Activated naive CD8-positive, alpha-beta T cell treated with anti-CD3 and anti-CD28 coated beads for 36 hours (primary cell): ENCODE measurements around the gene ADAMTS18. TPM values are rescaled to one million over a fixed set of nuclear protein-coding genes. Genes with fewer than 3 reads are reported as not detected.

ENCODE experiments used
- DNase-seq: peaks from one replicate; pipeline ENCODE4 v3.0.0; 2021
- H3K27ac Mint-ChIP-seq: one replicate; pipeline ENCODE4 v1.8.0; 2022; ENCODE audit warnings: mild to moderate bottlenecking, moderate library complexity, mixed read lengths
- H3K27me3 Mint-ChIP-seq: one replicate; pipeline ENCODE4 v1.8.0; 2022; ENCODE audit warnings: mild to moderate bottlenecking, mixed read lengths
- H3K36me3 Mint-ChIP-seq: one replicate; pipeline ENCODE4 v1.8.0; 2021; ENCODE audit warnings: mild to moderate bottlenecking, mixed read lengths
- H3K4me1 Mint-ChIP-seq: one replicate; pipeline ENCODE4 v1.8.0; 2021; ENCODE audit warnings: mixed read lengths
- H3K4me3 Mint-ChIP-seq: one replicate; pipeline ENCODE4 v1.8.0; 2022; ENCODE audit warnings: mild to moderate bottlenecking, moderate library complexity, mixed read lengths
- H3K9me3 Mint-ChIP-seq: one replicate; pipeline ENCODE4 v1.8.0; 2022; ENCODE audit warnings: mixed read lengths
- total RNA-seq, 2 experiments: library from RNA; stranded (reverse); gene quantifications; one replicate each; pipeline ENCODE4 v1.2.3, GENCODE V29; 2021

Gene ADAMTS18
- total RNA-seq, 2 experiments from 2014 or later: not detected

DNA sequence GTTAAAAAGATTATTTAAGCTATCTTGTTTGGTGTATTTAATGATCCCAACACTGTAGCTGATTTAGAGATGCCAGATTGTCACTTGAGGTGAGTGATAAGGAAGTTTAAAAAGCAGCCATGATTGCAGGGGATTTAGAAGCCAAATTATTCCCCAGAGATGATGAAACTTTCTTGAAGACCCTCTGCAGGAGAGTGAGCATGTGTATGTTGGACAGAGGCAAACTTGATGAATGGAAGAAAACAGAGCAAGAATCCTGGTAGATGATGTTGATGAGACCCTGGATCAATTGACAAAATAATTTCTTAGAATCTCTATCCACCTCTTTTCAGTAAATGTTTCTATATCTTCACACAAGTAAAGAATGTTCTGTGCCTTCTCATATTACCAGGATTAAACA lies 14.4 kb upstream of the ADAMTS18 start:
- no peaks in the 10 kb centered on the region for H3K36me3 Mint-ChIP-seq
- no peaks in the 10 kb centered on the region for H3K4me1 Mint-ChIP-seq
- no peak overlapping the region for H3K27ac Mint-ChIP-seq
- no peak overlapping the region for H3K4me3 Mint-ChIP-seq
- H3K9me3 Mint-ChIP-seq: no peaks in the 10 kb centered on the region
- H3K27me3 Mint-ChIP-seq: peaks cover 10% of the 10 kb centered on the region
- DNase-seq: no peak

DNA sequence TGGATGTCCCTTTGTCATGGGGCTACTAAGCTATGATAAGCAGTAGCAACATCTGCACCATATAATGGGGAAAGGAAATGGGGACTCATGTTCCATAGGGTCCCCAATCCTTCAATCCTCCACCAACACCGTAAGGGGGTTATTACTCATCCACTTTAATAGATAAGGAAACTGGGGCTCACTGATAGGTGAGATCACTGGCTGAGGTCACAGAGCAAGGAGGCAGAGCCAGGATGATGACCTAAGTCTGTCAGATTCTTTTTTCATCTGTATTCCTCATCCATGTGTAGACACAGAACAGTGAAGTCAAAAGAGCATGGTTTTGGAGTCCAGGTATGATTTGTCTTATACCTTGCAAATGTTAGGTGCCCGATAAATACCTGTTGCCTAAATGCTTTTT lies 10.5 kb upstream of the ADAMTS18 start:
- no peak for DNase-seq
- H3K9me3 Mint-ChIP-seq: no peaks in the 10 kb centered on the region
- H3K27me3 Mint-ChIP-seq: peaks cover 8% of the 10 kb centered on the region
- no peaks in the 10 kb centered on the region for H3K36me3 Mint-ChIP-seq
- H3K4me3 Mint-ChIP-seq: no peak overlapping the region
- H3K4me1 Mint-ChIP-seq: no peaks in the 10 kb centered on the region
- no peak overlapping the region for H3K27ac Mint-ChIP-seq

DNA sequence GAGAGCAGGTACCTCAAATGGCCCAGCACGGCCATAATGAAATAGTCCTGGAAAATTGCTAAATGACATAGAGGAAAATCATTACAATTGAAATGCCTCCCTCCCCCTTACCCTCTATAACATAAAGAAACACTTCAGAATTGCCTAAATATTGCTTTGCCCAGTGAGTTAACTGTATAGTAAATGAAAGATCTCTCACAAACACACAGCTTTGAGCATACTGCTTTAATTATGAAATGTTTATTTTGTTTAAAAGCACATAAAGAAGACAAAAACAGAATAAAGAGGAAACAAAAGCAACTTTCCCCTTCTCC lies 9.3 kb upstream of the ADAMTS18 start:
- H3K27me3 Mint-ChIP-seq: peaks cover 8% of the 10 kb centered on the region
- DNase-seq: no peak
- H3K27ac Mint-ChIP-seq: no peak overlapping the region
- H3K36me3 Mint-ChIP-seq: no peaks in the 10 kb centered on the region
- no peak overlapping the region for H3K4me3 Mint-ChIP-seq
- H3K9me3 Mint-ChIP-seq: no peaks in the 10 kb centered on the region
- no peaks in the 10 kb centered on the region for H3K4me1 Mint-ChIP-seq

DNA sequence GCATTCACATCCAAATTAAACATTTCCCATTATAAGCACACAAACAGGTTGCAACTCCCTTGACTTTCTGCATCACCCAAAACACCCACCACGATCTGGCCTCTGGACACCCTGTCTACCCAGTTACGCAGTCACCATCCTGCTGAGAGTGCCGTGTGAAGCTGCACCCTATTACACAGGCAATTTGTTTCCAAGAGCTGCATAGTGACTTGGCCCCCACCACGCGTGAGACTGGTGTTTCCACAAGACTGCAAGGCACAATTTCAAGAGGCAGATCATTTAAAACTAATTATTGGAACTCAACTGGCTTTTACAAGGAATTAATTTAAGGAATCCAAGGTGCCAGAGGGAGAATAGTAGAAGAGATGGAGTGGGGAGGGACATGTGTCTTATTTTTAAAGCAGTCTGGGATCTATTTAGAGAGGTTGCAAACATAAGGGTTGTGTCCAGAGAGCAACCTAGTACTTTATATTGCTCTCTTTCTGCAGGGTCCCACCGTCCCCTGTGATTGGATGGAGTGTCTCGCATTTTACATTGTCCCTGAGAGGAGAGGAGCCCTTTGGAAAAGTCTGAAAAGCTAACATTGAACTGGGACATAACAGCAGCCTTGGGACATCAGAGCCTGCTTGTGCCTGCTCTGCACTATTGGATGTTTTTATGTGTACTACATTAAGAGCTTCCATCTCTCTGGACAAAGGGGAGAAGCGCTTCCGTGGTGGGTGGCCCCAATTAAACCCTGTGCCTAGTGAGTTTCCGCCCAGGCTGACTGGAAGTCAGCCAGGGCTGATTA lies 8.7 kb upstream of the ADAMTS18 start:
- H3K27me3 Mint-ChIP-seq: peaks cover 8% of the 10 kb centered on the region
- H3K9me3 Mint-ChIP-seq: no peaks in the 10 kb centered on the region
- H3K36me3 Mint-ChIP-seq: no peaks in the 10 kb centered on the region
- H3K27ac Mint-ChIP-seq: no peak overlapping the region
- no peak for DNase-seq
- no peaks in the 10 kb centered on the region for H3K4me1 Mint-ChIP-seq
- no peak overlapping the region for H3K4me3 Mint-ChIP-seq

DNA sequence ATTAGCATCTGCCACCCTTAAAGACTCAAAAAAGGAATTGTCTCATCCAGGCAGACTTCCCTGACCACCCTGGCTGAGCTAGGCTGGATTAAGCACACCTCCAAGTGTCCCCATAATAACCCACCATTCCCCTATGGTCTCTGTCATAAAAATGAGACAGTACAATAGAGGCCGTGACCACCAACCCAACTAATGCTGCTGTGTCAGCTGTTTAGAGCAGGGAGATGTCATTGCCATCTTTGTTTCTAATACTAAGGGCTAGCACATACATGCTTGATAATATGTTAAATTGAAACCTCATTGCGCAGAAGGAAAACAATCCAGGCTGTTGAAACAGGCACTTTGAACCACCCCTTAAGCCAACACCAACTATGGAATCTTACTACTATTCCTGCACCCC lies 7.2 kb upstream of the ADAMTS18 start:
- H3K4me3 Mint-ChIP-seq: no peak overlapping the region
- H3K9me3 Mint-ChIP-seq: no peaks in the 10 kb centered on the region
- H3K27ac Mint-ChIP-seq: no peak overlapping the region
- no peak for DNase-seq
- no peaks in the 10 kb centered on the region for H3K36me3 Mint-ChIP-seq
- H3K27me3 Mint-ChIP-seq: peaks cover 8% of the 10 kb centered on the region
- H3K4me1 Mint-ChIP-seq: no peaks in the 10 kb centered on the region

DNA sequence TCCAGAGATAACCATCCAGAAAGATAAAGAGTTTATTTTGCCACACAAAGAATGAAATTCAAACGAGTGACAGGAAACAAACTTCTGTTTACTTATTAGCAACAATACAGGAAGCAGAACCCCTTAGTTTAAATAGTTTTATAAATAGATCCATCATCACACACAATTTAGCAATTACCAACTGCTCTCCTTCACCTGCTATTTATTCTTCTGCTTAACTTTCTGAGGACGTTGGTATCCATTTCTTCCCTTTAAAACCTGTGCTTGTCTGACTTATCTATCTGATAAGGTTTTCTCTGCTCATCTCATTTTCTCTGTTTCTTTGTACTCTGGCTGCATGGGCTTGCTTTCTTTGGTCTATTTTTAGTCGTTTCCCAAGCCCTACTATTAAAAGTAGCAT lies 4.3 kb upstream of the ADAMTS18 start:
- H3K4me1 Mint-ChIP-seq: no peaks in the 10 kb centered on the region
- no peak overlapping the region for H3K27ac Mint-ChIP-seq
- H3K4me3 Mint-ChIP-seq: no peak overlapping the region
- DNase-seq: no peak
- H3K9me3 Mint-ChIP-seq: no peaks in the 10 kb centered on the region
- peaks cover 18% of the 10 kb centered on the region for H3K27me3 Mint-ChIP-seq
- H3K36me3 Mint-ChIP-seq: no peaks in the 10 kb centered on the region

DNA sequence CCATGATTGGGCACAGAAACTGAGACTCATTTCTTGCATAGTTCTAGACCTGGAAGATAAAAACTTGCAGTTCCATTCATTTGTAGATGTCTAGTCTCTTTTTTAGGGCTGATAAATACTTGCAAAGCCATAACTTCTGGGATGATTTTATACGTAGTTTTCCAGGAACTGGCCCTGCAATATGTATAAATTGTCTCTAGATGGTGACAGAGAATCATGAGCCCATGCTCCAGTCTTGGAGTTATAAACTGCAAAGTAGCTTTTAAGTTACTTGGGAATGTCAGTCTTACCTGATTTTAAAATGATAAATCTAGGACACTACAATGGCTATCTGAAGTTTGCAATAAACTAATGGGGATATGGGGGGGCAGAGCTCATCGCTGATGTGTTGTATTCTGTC lies 3.0 kb upstream of the ADAMTS18 start:
- no peak for DNase-seq
- Mint-ChIP-seq H3K36me3 (no peaks in the 10 kb centered on the region), H3K27me3 (peaks cover 28% of the 10 kb centered on the region), H3K9me3 (no peaks in the 10 kb centered on the region), H3K4me3 (no peak overlapping the region), H3K4me1 (no peaks in the 10 kb centered on the region), H3K27ac (no peak overlapping the region)

DNA sequence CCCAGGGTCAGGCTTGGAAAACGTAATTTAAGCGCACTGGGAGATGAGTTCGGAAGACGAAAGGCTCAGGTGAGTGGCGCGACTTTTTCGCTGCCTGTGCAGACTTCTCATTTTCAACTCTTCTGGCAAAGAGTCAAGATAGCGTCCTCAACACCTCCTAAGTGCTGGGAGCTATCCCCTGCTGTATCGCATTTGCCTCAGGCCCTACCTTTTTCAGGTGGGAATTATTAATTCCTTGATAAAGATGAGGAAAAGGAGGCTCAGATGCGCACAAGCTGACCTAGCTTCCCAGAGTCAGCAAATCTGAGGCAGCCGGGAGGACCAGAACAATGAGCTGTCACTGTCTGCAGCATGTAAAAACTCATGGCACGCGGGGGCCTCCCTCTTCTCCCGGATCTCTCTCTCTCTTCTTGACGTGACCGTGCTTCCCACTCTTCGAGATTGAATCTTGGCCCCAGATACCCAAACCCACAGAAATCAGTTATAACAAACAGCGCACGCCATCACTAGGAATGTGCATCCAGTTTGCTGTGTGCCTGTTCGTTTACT lies 512 bp upstream of the ADAMTS18 start:
- no peak for DNase-seq
- no peaks in the 10 kb centered on the region for H3K9me3 Mint-ChIP-seq
- peaks cover 36% of the 10 kb centered on the region for H3K27me3 Mint-ChIP-seq
- H3K4me3 Mint-ChIP-seq: no peak overlapping the region
- H3K27ac Mint-ChIP-seq: no peak overlapping the region
- H3K4me1 Mint-ChIP-seq: no peaks in the 10 kb centered on the region
- H3K36me3 Mint-ChIP-seq: no peaks in the 10 kb centered on the region

DNA sequence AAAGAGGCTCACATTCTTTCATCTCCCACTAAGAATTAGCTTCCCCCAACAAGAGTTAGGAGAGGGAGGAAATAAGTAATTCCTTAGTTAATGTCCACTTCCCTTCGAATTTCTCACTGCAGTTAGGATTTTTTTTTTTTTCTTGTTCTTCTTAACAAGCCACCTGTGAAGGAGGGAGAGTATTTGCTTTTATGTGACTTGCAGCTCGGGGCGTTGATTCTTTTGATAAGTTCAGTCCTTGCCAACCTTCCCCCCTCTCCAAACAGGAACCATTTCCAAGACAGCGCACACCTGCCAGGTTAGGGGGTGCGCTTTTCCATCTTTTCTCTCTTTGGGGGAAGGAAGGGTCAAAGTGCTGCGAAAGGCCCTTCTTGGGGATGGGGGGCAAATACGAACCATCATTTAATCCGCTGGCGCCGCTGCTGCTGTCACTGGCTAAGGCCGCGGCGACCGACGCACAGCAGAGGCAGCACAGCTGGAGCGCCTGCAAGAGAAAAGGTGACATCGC lies 758 bp downstream of the ADAMTS18 start:
- Mint-ChIP-seq H3K4me3 (no peak overlapping the region), H3K27me3 (peaks cover 36% of the 10 kb centered on the region), H3K36me3 (no peaks in the 10 kb centered on the region), H3K27ac (no peak overlapping the region), H3K4me1 (no peaks in the 10 kb centered on the region), H3K9me3 (no peaks in the 10 kb centered on the region)
- DNase-seq: no peak

DNA sequence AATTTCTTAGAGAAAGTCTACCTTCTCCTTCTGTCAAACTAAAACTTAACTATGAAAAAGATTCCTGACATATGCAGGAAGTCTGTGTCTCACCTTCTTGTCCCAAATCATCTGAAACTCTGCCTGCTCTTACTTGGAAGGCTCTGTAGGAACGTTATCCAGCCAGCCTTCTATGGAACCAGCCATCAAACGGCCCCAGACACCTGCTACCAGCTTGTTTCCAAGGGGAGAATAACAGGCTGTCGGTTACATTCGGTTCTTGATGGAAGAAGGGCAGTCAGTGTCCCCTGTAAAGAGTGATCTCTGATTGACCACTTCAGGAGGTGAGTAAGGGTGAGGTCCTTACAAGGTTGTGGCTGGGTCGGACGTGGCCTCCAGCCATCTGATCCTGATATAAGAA lies 1.7 kb downstream of the ADAMTS18 start:
- H3K4me3 Mint-ChIP-seq: no peak overlapping the region
- H3K27me3 Mint-ChIP-seq: peaks cover 36% of the 10 kb centered on the region
- H3K4me1 Mint-ChIP-seq: no peaks in the 10 kb centered on the region
- no peaks in the 10 kb centered on the region for H3K36me3 Mint-ChIP-seq
- H3K27ac Mint-ChIP-seq: no peak overlapping the region
- no peaks in the 10 kb centered on the region for H3K9me3 Mint-ChIP-seq
- DNase-seq: no peak

DNA sequence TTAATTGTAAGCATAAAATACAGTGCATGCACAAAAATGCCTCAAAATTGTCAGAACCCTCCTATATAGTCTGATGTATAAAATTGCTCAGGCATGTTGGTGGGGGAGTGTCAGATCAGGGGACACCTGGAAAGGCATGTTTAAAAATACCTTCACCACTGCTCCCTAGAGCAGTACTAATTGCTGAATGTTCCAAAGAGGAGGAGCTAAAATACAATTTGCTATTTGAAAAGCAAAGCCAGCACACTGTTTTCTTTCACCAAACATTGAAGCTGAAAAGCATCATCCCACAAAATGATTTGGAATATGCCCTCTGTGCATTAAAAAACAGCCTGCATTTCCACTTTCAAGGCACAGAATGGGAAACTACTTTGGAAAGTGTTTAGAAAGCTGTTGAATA lies 2.6 kb downstream of the ADAMTS18 start:
- Mint-ChIP-seq H3K36me3 (no peaks in the 10 kb centered on the region), H3K4me3 (no peak overlapping the region)

DNA sequence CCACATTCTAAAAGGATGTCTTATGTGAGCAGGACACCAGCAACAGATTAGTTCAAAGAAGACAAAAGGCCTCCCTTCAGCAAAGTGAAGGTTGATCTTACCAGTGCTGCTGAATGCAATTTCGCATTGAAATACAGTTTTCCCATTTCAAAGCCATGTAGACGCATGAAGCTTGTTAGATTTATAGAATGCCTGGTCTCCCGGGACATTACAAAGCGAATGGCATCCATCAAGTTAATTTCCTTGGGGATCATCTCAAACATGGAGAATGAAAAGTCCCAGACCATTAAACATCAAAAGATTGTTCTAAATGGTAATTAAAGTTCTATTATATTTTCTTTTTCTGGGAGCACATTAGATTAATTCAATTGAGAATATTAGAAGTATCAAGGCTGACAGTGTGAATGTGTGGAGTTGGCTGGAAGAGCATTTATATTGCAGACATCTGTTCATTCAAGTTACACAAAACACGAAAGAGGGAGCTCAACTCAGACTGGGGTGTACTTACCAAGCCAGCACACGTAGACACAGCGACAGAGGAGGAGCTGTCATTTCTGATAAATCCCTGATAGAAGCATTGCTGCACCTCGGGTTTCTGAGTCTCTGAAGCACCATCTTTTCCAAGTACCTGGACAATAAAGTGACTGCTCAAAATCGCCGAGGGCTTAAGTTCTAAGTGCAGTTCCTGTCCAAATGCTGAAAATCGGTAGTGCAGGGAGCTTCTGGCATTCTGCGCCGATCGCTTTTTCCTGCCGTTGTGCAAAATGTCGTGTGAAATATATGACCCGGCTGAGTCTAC lies 3.8 kb downstream of the ADAMTS18 start:
- H3K9me3 Mint-ChIP-seq: peaks cover 1% of the 10 kb centered on the region
- H3K4me3 Mint-ChIP-seq: no peak overlapping the region
- H3K27ac Mint-ChIP-seq: no peak overlapping the region
- no peak for DNase-seq
- peaks cover 34% of the 10 kb centered on the region for H3K27me3 Mint-ChIP-seq
- H3K4me1 Mint-ChIP-seq: no peaks in the 10 kb centered on the region
- H3K36me3 Mint-ChIP-seq: no peaks in the 10 kb centered on the region

More for the DNA sequence above, 2.6 kb downstream of the ADAMTS18 start:
- Mint-ChIP-seq H3K27me3 (peaks cover 36% of the 10 kb centered on the region), H3K4me1 (no peaks in the 10 kb centered on the region), H3K27ac (no peak overlapping the region), H3K9me3 (peaks cover 1% of the 10 kb centered on the region)
- DNase-seq: no peak

DNA sequence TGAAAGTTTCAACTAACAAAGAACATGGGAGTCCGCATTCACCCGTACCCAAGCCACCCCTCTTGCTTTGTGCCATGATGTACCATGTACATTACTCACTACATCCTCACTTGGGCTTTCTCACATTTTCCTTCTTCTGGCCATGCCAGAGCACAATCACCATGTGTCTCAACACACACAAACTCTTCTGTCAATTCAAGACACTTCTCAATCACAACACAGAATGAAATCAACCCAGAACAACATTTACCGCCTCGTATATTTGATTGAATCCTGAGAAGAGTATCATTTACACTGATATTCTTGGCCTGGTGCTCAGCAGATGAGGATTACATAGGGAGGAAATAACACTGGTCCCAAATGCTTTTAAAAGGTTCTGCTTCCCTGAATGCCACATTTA lies 4.5 kb downstream of the ADAMTS18 start:
- Mint-ChIP-seq H3K27ac (no peak overlapping the region), H3K4me3 (no peak overlapping the region)

DNA sequence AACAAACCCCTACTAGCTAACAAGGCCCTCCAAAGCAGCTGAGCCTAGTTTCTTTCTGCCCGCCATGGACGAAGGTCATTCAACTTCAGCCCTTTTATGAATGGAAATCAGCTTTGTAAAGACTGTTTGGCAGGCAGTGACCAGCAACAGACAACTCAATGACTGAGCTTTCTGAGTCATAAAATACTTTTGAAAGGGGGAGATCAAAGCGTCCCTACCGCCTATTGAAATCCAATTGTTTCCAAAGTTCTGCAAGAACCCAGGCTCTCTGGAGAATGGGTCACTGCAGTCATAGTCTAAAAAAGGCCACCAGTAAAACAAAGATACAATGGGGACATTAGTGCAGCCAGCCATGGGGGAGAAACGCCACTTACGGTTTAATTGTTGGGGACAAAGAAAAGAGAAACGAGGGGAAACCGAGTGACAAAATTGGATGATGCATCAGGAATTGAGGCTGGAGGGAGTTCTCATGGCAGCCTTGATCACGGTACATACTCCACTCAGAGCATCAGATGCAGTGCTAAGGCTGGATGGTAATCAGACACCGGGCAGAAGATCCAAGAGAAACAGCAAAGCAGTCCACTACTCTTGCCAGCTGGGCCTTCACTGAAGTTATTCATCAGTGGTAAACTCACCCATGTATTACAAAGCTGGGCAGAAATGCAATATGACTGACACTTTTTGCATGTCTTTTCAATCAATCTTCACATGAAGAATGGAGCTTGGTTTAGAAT lies 9.8 kb downstream of the ADAMTS18 start:
- H3K27ac Mint-ChIP-seq: no peak overlapping the region
- H3K4me3 Mint-ChIP-seq: no peak overlapping the region
- H3K9me3 Mint-ChIP-seq: peaks cover 1% of the 10 kb centered on the region
- H3K27me3 Mint-ChIP-seq: peaks cover 10% of the 10 kb centered on the region
- DNase-seq: no peak
- no peaks in the 10 kb centered on the region for H3K36me3 Mint-ChIP-seq
- no peaks in the 10 kb centered on the region for H3K4me1 Mint-ChIP-seq

More for the DNA sequence above, 4.5 kb downstream of the ADAMTS18 start:
- no peak for DNase-seq
- peaks cover 1% of the 10 kb centered on the region for H3K9me3 Mint-ChIP-seq
- H3K27me3 Mint-ChIP-seq: peaks cover 28% of the 10 kb centered on the region
- no peaks in the 10 kb centered on the region for H3K4me1 Mint-ChIP-seq
- H3K36me3 Mint-ChIP-seq: no peaks in the 10 kb centered on the region

DNA sequence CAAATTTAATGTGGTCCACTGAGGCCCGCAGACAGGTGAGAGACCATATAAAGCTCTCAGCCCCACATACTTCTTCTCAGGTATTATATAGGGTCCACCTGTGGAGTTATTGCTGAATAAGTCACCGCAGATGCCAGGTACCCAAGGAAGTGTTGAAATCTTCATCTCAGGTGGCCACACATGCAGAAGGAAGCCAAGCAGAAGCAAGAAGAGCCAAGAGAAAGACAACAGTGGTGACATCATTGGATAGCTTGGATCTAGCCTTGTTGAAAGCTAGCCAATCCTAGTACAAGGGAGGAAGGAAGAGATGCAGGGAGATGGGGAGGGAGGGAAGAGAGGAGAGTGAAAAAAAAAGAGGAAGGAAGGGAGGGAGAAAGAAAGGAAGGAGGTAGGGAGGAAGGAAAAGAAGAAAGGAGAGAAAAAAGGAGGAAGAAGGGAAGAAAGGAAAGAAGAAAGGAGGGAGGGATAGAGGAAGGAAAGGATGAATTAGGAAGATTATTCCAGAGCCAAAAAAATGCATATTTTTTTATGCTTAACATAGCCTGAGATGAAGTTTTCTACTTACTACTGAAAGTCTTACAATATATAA lies 12.5 kb downstream of the ADAMTS18 start:
- Mint-ChIP-seq H3K4me1 (no peaks in the 10 kb centered on the region), H3K36me3 (no peaks in the 10 kb centered on the region), H3K4me3 (no peak overlapping the region), H3K27ac (no peak overlapping the region), H3K9me3 (no peaks in the 10 kb centered on the region), H3K27me3 (peaks cover 10% of the 10 kb centered on the region)
- no peak for DNase-seq
